OCI-LY1 (cell line): ENCODE results near the gene ARMCX2.

ENCODE experiments used
- CTCF ChIP-seq: fragments of 200-600 bp; sonication (generic), shearing (Covaris generic); IDR thresholded peaks from 2 replicates; pipeline ENCODE4 v1.5.1; 2017; ENCODE audit warnings: mild to moderate bottlenecking, antibody characterized with exemption, low read length, moderate library complexity, mixed read lengths
- EZH2 ChIP-seq: fragments of 200-600 bp; sonication (generic), shearing (Covaris generic); IDR thresholded peaks from 2 replicates; pipeline ENCODE4 v1.8.0; 2017; ENCODE audit warnings: borderline replicate concordance, mixed run types, mild to moderate bottlenecking, antibody characterized with exemption, low read length, moderate library complexity, mixed read lengths

GRCh38 chrX:101657495-101657894 lies 2.2 kb downstream of the ARMCX2 start:
- no peak for TF ChIP-seq CTCF
- no peak for TF ChIP-seq EZH2
